Karpas-422 (cell line): ENCODE data around the gene GPR52. TPM values are rescaled to one million over a fixed set of nuclear protein-coding genes. Genes with fewer than 3 reads are reported as not detected.

Source experiments
- DNase-seq: peaks from one replicate; pipeline ENCODE4 v3.0.0-alpha.2; 2015
- H2AFZ ChIP-seq: fragments of 200-600 bp; sonication (generic); 2 replicates; pipeline ENCODE4 v1.6.1; 2014; ENCODE audit warnings: antibody characterized with exemption, low read length, mixed read lengths
- H3K27ac ChIP-seq: fragments of 200-600 bp; sonication (generic); 2 replicates; pipeline ENCODE4 v1.5.1; 2014; ENCODE audit warnings: mild to moderate bottlenecking, low read length, moderate library complexity
- H3K27me3 ChIP-seq: fragments of 200-600 bp; sonication (generic); 2 replicates; pipeline ENCODE4 v1.6.1; 2014; ENCODE audit warnings: low read length, mixed read lengths
- H3K36me3 ChIP-seq: fragments of 200-600 bp; sonication (generic); 2 replicates; pipeline ENCODE4 v1.6.1; 2014; ENCODE audit warnings: low read length, mixed read lengths; ENCODE audit not compliant: insufficient read depth
- H3K4me1 ChIP-seq: fragments of 200-600 bp; sonication (generic); 2 replicates; pipeline ENCODE4 v1.6.1; 2014; ENCODE audit warnings: mild to moderate bottlenecking, low read length, mixed read lengths
- H3K4me2 ChIP-seq: fragments of 200-600 bp; sonication (generic); 2 replicates; pipeline ENCODE4 v1.6.1; 2014; ENCODE audit warnings: low read length, low read depth, mild to moderate bottlenecking; ENCODE audit not compliant: poor library complexity, severe bottlenecking
- H3K4me3 ChIP-seq: fragments of 200-600 bp; sonication (generic); 2 replicates; pipeline ENCODE4 v1.5.1; 2014; ENCODE audit warnings: mild to moderate bottlenecking, antibody characterized with exemption, low read length, mixed read lengths
- H3K79me2 ChIP-seq: fragments of 200-600 bp; sonication (generic); 2 replicates; pipeline ENCODE4 v1.6.1; 2014; ENCODE audit warnings: mild to moderate bottlenecking, low read length, mixed read lengths
- H3K9ac ChIP-seq: fragments of 200-600 bp; sonication (generic); 2 replicates; pipeline ENCODE4 v1.6.0; 2014; ENCODE audit warnings: low read length
- H3K9me2 ChIP-seq: fragments of 200-600 bp; sonication (generic), shearing (Covaris generic); replicated peaks from 2 replicates; pipeline ENCODE4 v1.6.0; 2014; ENCODE audit warnings: mild to moderate bottlenecking, low read length, moderate library complexity; ENCODE audit not compliant: insufficient read depth
- H3K9me3 ChIP-seq: fragments of 300-700, 200-600 bp; sonication (generic); 2 replicates; pipeline ENCODE4 v1.6.1; 2014; ENCODE audit warnings: low read length, mixed read lengths
- H4K20me1 ChIP-seq: fragments of 200-600 bp; sonication (generic); 2 replicates; pipeline ENCODE4 v1.6.1; 2014; ENCODE audit warnings: mild to moderate bottlenecking, antibody characterized with exemption, low read length, low read depth; ENCODE audit not compliant: insufficient read depth
- total RNA-seq: library from RNA; depleted of rRNA; stranded (reverse); fragments of >200 nt; shearing (Covaris generic); gene quantifications from 2 replicates; pipeline ENCODE4 v1.2.3, GENCODE V29; 2014; ENCODE audit warnings: low replicate concordance; rRNA removed

The GPR52 gene, protein sequence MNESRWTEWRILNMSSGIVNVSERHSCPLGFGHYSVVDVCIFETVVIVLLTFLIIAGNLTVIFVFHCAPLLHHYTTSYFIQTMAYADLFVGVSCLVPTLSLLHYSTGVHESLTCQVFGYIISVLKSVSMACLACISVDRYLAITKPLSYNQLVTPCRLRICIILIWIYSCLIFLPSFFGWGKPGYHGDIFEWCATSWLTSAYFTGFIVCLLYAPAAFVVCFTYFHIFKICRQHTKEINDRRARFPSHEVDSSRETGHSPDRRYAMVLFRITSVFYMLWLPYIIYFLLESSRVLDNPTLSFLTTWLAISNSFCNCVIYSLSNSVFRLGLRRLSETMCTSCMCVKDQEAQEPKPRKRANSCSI
- 0.25 and 2.5 TPM in 2 replicates for total RNA-seq

DNA sequence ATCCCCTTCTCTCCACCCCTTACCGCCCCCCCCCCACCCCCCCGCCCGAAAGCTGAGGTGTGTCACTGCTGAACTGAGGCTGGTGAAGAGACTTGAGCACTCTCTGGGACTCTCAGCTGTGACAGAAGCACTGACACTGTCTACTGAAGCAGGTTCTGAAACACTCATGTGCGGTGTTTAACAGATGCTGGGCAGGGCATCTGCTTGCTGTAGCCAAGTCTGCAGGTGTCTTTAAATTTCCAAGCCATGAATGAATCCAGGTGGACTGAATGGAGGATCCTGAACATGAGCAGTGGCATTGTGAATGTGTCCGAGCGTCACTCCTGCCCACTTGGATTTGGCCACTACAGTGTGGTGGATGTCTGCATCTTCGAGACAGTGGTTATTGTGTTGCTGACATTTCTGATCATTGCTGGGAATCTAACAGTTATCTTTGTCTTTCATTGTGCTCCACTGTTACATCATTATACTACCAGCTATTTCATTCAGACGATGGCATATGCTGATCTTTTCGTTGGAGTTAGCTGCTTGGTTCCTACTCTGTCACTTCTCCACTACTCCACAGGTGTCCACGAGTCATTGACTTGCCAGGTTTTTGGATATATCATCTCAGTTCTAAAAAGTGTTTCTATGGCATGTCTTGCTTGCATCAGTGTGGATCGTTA, at the start of gene GPR52:
Gene GPR52, plus strand, starts transcription at position 99 of the 665 bp plus-strand sequence. Its CDS starts 148 bp downstream, at position 247.
- H3K4me1 ChIP-seq = no peaks in the 10 kb centered on the region
- H3K9me2 ChIP-seq = no peaks in the 10 kb centered on the region
- H3K9me3 ChIP-seq = no peaks in the 10 kb centered on the region
- H3K4me3 ChIP-seq = no peak within 1 kb of the TSS
- H3K36me3 ChIP-seq = no peaks in the 10 kb centered on the region
- H3K4me2 ChIP-seq = no peak within 1 kb of the TSS
- H3K27me3 ChIP-seq = no peaks in the 10 kb centered on the region
- no peaks in the 10 kb centered on the region for H4K20me1 ChIP-seq
- H3K9ac ChIP-seq = no peak within 1 kb of the TSS
- H3K79me2 ChIP-seq = no peaks in the 10 kb centered on the region
- DNase-seq = no peak
- H2AFZ ChIP-seq = no peak within 1 kb of the TSS
- H3K27ac ChIP-seq = no peak within 1 kb of the TSS

DNA sequence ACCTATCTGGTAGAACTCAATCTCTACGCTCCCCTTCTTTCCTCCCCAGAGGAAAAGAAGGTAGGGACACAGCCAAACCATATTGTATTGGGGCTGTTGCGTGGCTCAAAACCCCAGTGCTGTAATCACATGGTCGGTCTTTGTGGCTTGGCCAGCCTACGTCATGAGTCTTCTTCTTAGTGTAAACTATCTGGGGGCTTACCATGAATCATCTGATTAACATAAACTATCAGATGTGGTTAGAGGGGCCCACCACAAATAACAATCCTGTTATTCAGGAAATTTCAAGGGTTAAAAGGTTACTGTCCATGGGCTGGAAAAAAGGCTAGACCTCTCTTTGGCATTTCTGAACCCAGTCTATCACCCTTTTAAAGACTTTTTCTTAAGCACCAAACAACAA, 49.5 kb upstream of the GPR52 start:
- H4K20me1 ChIP-seq = no peaks in the 10 kb centered on the region; the same call in 1 of the 2 replicates
- H3K4me2 ChIP-seq = no peak overlapping the region
- no peaks in the 10 kb centered on the region for H3K36me3 ChIP-seq
- no peaks in the 10 kb centered on the region for H3K9me3 ChIP-seq
- H3K9me2 ChIP-seq = no peaks in the 10 kb centered on the region
- H3K27ac ChIP-seq = no peak overlapping the region
- no peaks in the 10 kb centered on the region for H3K27me3 ChIP-seq
- H3K9ac ChIP-seq = no peak overlapping the region
- H2AFZ ChIP-seq = no peak overlapping the region
- no peaks in the 10 kb centered on the region for H3K4me1 ChIP-seq
- no peaks in the 10 kb centered on the region for H3K79me2 ChIP-seq
- DNase-seq = no peak
- H3K4me3 ChIP-seq = no peak overlapping the region

DNA sequence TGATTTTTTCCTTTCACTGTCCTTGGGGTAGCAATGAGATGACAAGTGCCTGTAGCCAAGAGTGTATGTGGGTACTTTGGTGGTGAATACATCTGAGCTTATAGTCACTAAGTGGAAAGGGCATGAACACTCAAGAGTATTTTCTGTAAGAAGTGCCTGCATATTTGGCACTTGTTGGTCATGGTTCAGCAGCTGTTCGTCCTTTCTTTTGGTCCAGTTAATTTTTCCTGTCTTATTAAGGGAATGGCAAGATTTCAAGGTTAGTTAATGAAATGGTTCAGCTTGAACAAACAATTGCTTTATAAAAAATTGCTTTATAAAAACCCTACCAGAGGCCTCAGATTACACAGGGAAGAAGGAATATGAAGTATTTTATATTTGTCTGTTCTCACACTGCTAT, 48.6 kb upstream of the GPR52 start:
- H4K20me1 ChIP-seq = no peaks in the 10 kb centered on the region; the same call in 1 of the 2 replicates
- H2AFZ ChIP-seq = no peak overlapping the region
- no peak overlapping the region for H3K4me3 ChIP-seq
- no peaks in the 10 kb centered on the region for H3K79me2 ChIP-seq
- no peaks in the 10 kb centered on the region for H3K9me3 ChIP-seq
- H3K4me2 ChIP-seq = no peak overlapping the region
- no peaks in the 10 kb centered on the region for H3K36me3 ChIP-seq
- DNase-seq = no peak
- H3K4me1 ChIP-seq = no peaks in the 10 kb centered on the region
- H3K27me3 ChIP-seq = no peaks in the 10 kb centered on the region
- no peaks in the 10 kb centered on the region for H3K9me2 ChIP-seq
- no peak overlapping the region for H3K9ac ChIP-seq
- no peak overlapping the region for H3K27ac ChIP-seq

DNA sequence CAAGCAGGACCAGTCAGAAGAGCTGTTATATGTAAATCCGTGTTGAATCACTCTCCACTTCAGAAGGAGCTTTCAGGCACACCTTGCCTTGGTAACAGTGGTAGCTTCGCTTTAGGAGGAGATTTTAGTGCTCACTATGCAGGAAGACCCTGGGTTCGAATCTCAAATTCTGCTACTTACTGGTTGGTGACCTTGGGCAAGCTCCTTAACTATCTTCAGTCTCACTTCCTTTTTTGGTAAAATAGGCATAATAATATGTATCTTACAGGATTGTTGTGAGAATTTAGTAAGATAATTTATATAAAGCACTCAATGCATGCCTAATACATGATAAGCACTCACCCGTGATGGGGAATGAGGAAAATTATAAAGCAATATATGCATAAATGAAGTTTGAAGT, 46.7 kb upstream of the GPR52 start:
- H2AFZ ChIP-seq = no peak overlapping the region
- no peaks in the 10 kb centered on the region for H3K4me1 ChIP-seq
- H4K20me1 ChIP-seq = no peaks in the 10 kb centered on the region; the same call in 1 of the 2 replicates
- H3K79me2 ChIP-seq = no peaks in the 10 kb centered on the region
- no peaks in the 10 kb centered on the region for H3K27me3 ChIP-seq
- no peaks in the 10 kb centered on the region for H3K36me3 ChIP-seq
- H3K27ac ChIP-seq = no peak overlapping the region
- H3K9me3 ChIP-seq = no peaks in the 10 kb centered on the region
- H3K9ac ChIP-seq = no peak overlapping the region
- no peak for DNase-seq
- no peaks in the 10 kb centered on the region for H3K9me2 ChIP-seq
- no peak overlapping the region for H3K4me2 ChIP-seq
- no peak overlapping the region for H3K4me3 ChIP-seq

DNA sequence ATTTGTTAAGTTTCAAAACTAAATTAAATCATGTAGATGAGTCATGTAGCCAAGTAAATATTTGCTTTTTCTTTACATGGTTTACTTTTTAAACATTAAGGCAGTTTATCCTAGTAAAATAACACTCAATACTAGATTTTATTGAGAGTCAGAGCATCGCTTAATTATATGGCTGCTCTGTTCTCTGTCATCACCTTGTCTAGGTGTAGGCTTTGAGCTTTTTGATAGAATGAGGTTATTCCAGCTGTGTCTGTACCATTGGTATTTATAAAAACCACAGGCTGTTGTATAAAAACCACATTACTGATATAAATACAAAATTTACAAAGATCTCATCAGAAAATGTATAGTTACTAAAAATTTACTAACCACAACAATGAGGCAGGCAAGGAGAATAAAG, 42.5 kb upstream of the GPR52 start:
- no peaks in the 10 kb centered on the region; the same call in 1 of the 2 replicates for H4K20me1 ChIP-seq
- H3K27ac ChIP-seq = no peak overlapping the region
- no peaks in the 10 kb centered on the region for H3K9me2 ChIP-seq
- no peak overlapping the region for H2AFZ ChIP-seq
- DNase-seq = no peak
- no peaks in the 10 kb centered on the region for H3K36me3 ChIP-seq
- H3K79me2 ChIP-seq = no peaks in the 10 kb centered on the region
- H3K9me3 ChIP-seq = no peaks in the 10 kb centered on the region
- H3K4me3 ChIP-seq = no peak overlapping the region
- no peaks in the 10 kb centered on the region for H3K27me3 ChIP-seq
- no peak overlapping the region for H3K9ac ChIP-seq
- no peak overlapping the region for H3K4me2 ChIP-seq
- H3K4me1 ChIP-seq = no peaks in the 10 kb centered on the region

DNA sequence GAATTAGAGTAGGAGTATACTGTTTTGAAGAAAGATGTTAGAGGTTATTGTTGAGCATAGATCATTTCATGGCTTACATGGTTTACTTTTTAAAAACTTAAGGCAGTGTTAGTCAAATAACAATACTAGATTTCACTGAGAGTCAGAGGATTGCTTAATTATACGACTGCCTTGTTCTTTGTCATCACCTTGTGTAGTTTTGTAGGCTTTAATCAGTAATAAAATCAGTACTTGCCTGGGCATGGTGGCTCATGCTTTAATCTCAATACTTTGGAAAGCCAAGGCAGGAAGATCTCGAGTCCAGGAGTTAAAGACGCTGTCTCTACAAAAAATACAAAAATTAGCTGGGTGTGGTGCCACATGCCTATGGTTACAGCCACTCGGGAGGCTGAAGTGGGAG, 41.3 kb upstream of the GPR52 start:
- Histone ChIP-seq H3K9ac (no peak overlapping the region), H3K9me3 (no peaks in the 10 kb centered on the region), H3K4me1 (no peaks in the 10 kb centered on the region), H4K20me1 (peaks cover 4% of the 10 kb centered on the region; the same call in 1 of the 2 replicates), H3K36me3 (no peaks in the 10 kb centered on the region), H3K27me3 (no peaks in the 10 kb centered on the region), H3K9me2 (no peaks in the 10 kb centered on the region), H2AFZ (no peak overlapping the region), H3K4me2 (no peak overlapping the region), H3K79me2 (no peaks in the 10 kb centered on the region), H3K27ac (no peak overlapping the region), H3K4me3 (no peak overlapping the region)
- no peak for DNase-seq

DNA sequence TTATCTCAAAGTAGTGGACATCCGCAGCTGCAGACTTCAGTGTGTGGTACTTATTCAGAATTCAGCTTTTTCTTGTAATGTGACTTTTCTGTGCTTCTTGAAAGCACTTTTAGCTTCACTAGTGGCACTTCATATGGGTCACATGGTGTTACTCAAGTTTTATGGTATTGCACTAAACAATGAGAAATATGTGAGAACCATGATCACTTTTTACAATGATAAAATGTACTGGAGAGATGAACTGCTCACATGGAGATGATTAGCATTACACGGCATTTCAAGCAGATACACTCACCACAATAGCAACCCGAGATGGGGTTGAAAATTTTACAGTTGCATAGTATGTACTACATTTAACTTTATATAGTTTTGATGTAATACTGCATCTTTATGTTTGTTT, 40.1 kb upstream of the GPR52 start:
- no peak for DNase-seq
- H3K4me2 ChIP-seq = no peak overlapping the region
- no peaks in the 10 kb centered on the region for H3K9me3 ChIP-seq
- no peaks in the 10 kb centered on the region for H3K79me2 ChIP-seq
- H3K4me1 ChIP-seq = no peaks in the 10 kb centered on the region
- no peak overlapping the region for H3K4me3 ChIP-seq
- no peaks in the 10 kb centered on the region for H3K27me3 ChIP-seq
- H3K27ac ChIP-seq = no peak overlapping the region
- H4K20me1 ChIP-seq = 0 out of 2 replicates have a peak, but pooled peaks cover 4% of the 10 kb centered on the region
- no peaks in the 10 kb centered on the region for H3K36me3 ChIP-seq
- no peak overlapping the region for H3K9ac ChIP-seq
- no peak overlapping the region for H2AFZ ChIP-seq
- H3K9me2 ChIP-seq = no peaks in the 10 kb centered on the region

DNA sequence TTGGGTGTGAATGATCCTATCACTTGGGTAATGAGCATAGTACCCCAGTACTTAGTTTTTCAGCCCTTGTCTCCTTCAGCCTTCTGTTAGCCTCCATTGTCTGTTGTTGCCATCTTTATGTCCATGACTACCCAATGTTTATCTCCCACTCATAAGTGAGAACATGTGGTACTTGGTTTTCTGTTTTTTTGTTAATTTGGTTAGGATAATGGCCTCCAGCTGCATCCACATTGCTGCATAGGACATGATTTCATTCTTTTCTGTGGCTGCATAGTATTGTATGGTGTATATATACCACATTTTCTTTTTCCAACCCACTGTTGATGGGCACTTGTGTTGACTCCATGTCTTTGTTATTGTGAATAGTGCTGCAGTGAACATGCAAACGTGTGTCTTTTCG, 39.6 kb upstream of the GPR52 start:
- no peaks in the 10 kb centered on the region for H3K9me2 ChIP-seq
- H3K79me2 ChIP-seq = no peaks in the 10 kb centered on the region
- no peak overlapping the region for H3K9ac ChIP-seq
- 0 out of 2 replicates have a peak, but pooled peaks cover 4% of the 10 kb centered on the region for H4K20me1 ChIP-seq
- no peaks in the 10 kb centered on the region for H3K4me1 ChIP-seq
- H3K27ac ChIP-seq = no peak overlapping the region
- no peak overlapping the region for H2AFZ ChIP-seq
- H3K9me3 ChIP-seq = no peaks in the 10 kb centered on the region
- H3K4me2 ChIP-seq = no peak overlapping the region
- H3K36me3 ChIP-seq = no peaks in the 10 kb centered on the region
- no peak overlapping the region for H3K4me3 ChIP-seq
- no peaks in the 10 kb centered on the region for H3K27me3 ChIP-seq
- no peak for DNase-seq
